Measurements from ENCODE around the gene AGO1. TPM values are rescaled to one million over a fixed set of nuclear protein-coding genes. Genes with fewer than 3 reads are reported as not detected.

The AGO1 gene
- total and polyA plus RNA-seq, 2 of the 8 experiments (the other 6 are each of a cell fraction or from before 2014, with no cell fraction given), result 15.1 to 73.7 TPM

DNA sequence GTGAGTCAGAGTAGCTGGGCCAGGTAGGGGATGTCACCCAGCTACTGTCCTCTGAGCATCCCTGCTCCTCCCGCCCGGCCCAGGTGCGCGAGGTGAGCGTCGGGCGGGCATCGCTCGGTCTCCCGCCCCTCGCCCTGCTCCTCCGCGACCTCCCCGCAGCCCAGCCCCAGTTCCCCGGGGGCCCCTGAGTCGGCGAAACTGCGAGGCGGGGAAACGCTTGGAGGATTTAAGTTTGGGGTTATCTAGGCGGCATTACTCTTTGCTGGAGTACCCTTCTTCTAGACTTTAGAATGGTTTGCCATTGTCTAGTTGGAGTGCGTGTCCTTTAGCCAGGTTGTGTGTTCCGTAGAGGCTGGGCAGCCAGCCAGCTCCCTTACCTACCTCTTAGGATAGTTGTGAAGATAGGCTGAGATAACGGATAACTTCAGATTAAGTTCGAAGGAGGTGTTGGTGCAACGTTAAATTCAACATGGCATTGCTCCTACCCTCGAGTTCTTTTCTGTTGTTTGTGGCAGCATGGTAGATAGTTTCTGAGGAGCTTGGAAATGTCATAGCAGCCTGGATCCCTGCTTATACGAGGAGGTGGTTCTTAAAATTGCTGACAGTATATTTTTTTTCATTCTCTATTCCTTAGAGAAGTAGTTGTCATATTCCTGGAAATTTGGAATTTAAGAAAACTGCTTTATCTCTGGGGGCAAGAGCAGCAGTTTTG is 48.6 kb downstream of the AGO1 start (continued):
- no peak for TF ChIP-seq EZH2 (IDR thresholded peaks at IDR 0.05; ENCODE audit: low read depth, low read length, severe bottlenecking)
- TF ChIP-seq, protein P1, sequence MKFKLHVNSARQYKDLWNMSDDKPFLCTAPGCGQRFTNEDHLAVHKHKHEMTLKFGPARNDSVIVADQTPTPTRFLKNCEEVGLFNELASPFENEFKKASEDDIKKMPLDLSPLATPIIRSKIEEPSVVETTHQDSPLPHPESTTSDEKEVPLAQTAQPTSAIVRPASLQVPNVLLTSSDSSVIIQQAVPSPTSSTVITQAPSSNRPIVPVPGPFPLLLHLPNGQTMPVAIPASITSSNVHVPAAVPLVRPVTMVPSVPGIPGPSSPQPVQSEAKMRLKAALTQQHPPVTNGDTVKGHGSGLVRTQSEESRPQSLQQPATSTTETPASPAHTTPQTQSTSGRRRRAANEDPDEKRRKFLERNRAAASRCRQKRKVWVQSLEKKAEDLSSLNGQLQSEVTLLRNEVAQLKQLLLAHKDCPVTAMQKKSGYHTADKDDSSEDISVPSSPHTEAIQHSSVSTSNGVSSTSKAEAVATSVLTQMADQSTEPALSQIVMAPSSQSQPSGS (IDR thresholded peaks at IDR 0.05; ENCODE audit: low read length), result no peak
- no peak for TF ChIP-seq CBX8 (IDR thresholded peaks at IDR 0.05; ENCODE audit: borderline replicate concordance, low read depth, low read length)
- TF ChIP-seq, protein P2, sequence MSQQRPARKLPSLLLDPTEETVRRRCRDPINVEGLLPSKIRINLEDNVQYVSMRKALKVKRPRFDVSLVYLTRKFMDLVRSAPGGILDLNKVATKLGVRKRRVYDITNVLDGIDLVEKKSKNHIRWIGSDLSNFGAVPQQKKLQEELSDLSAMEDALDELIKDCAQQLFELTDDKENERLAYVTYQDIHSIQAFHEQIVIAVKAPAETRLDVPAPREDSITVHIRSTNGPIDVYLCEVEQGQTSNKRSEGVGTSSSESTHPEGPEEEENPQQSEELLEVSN (IDR thresholded peaks at IDR 0.05), result 0 out of 2 replicates have a peak, but pooled peaks have one; percentile 34
- no peak for TF ChIP-seq POU5F1 (IDR thresholded peaks at IDR 0.05; ENCODE audit: low read depth, low read length)
- TF ChIP-seq FOSL1 (IDR thresholded peaks at IDR 0.05; ENCODE audit: insufficient read depth, low read depth, low read length), result no peak
- TF ChIP-seq CHD2 (IDR thresholded peaks at IDR 0.05; ENCODE audit: low read length), result no peak
- TF ChIP-seq KDM4A (IDR thresholded peaks at IDR 0.05; ENCODE audit: low read depth, low read length, severe bottlenecking), result no peak
- TF ChIP-seq RBBP5 (IDR thresholded peaks at IDR 0.05; ENCODE audit: borderline replicate concordance, low read depth, low read length), result no peak
- no peak for TF ChIP-seq GTF2F1 (IDR thresholded peaks at IDR 0.05; ENCODE audit: borderline replicate concordance, low read depth, low read length)
- TF ChIP-seq POLR2AphosphoS5 (IDR thresholded peaks at IDR 0.05; ENCODE audit: low read depth, low read length), result no peak
- no peak for TF ChIP-seq NANOG (IDR thresholded peaks at IDR 0.05; ENCODE audit: insufficient read depth, low read depth, low read length, poor library complexity, severe bottlenecking)
